Spleen (tissue), 11 donors: ENCODE results near the gene IGF1. TPM values are rescaled to one million over a fixed set of nuclear protein-coding genes. Genes with fewer than 3 reads are reported as not detected.

Source experiments
- DNase-seq: peaks from one replicate; pipeline ENCODE4 v3.0.0-alpha.2; 2020
- H3K27ac ChIP-seq, 8 donors: fragments of 200-600 bp; sonication (generic) in 7 of 8; 1 replicate in 4 of 8; 2 replicates in 4 of 8; pipeline versions ENCODE4 v1.5.0 to v1.8.0; 2016 to 2021; ENCODE audit warnings: inconsistent platforms in 4 of 8, mild to moderate bottlenecking in 4 of 8, moderate library complexity in 1 of 8
- H3K27me3 ChIP-seq, 7 donors: fragments of 200-600 bp; sonication (generic) in 6 of 7; replicated peaks in 1 of 7; 1 replicate in 4 of 7; 2 replicates in 3 of 7; pipeline versions ENCODE4 v1.5.0 to v1.8.0; 2016 to 2021; ENCODE audit warnings: inconsistent platforms in 3 of 7, mild to moderate bottlenecking in 1 of 7
- H3K36me3 ChIP-seq, 6 donors: fragments of 200-600 bp; sonication (generic) in 5 of 6; 1 replicate in 4 of 6; 2 replicates in 2 of 6; pipeline versions ENCODE4 v1.5.0 to v1.8.0; 2016 to 2021; ENCODE audit warnings: inconsistent platforms in 2 of 6
- H3K4me1 ChIP-seq, 6 donors: fragments of 200-600 bp; sonication (generic) in 5 of 6; 1 replicate in 3 of 6; 2 replicates in 3 of 6; pipeline versions ENCODE4 v1.5.0 to v1.8.0; 2016 to 2021; ENCODE audit warnings: inconsistent platforms in 3 of 6
- H3K4me3 ChIP-seq, 8 donors: fragments of 200-600 bp; sonication (generic) in 7 of 8; 1 replicate in 4 of 8; 2 replicates in 4 of 8; pipeline versions ENCODE4 v1.5.0 to v1.8.0; 2016 to 2021; ENCODE audit warnings: inconsistent platforms in 4 of 8, mild to moderate bottlenecking in 4 of 8, moderate library complexity in 2 of 8
- H3K9me3 ChIP-seq, 8 donors: fragments of 200-600 bp; sonication (generic) in 7 of 8; 1 replicate in 4 of 8; 2 replicates in 4 of 8; pipeline versions ENCODE4 v1.5.0 to v1.8.0; 2016 to 2021; ENCODE audit warnings: inconsistent platforms in 4 of 8
- POLR2A ChIP-seq, 3 donors: fragments of 450-650 bp; IDR thresholded peaks; one replicate each; pipeline ENCODE4 v1.5.1; 2017; ENCODE audit warnings: antibody characterized with exemption in 3 of 3, mild to moderate bottlenecking in 1 of 3
- POLR2AphosphoS5 ChIP-seq, 3 donors: sonication (generic); formaldehyde crosslinking; IDR thresholded peaks; one replicate each; pipeline ENCODE4 v1.5.1; 2017; ENCODE audit warnings: antibody characterized with exemption in 3 of 3
- WGBS, 5 donors: extraction: QIAGEN DNeasy Blood & Tissue Kit in 3 of 5; methylation state at CpG; one replicate each; pipeline versions ENCODE4 v1.1.5 to v1.1.7; 2013 to 2018; 5-methylcytosine and 5-hydroxymethylcytosine counted together
- intact Hi-C: fragments of 100-400 bp; cut with DNase I; formaldehyde crosslinking; loops from one replicate; pipeline ENCODE4 v1.15.0; 2023; ENCODE audit warnings: low total_unique reads
- polyA plus RNA-seq, 3 donors: library from polyadenylated mRNA; stranded (reverse); fragments of 200-250 nt; gene quantifications; one replicate each; pipeline ENCODE4 v1.2.1, GENCODE V29; 2013
- total RNA-seq, 7 donors: library from RNA; depleted of rRNA in 3 of 7; stranded (reverse); fragments of >200 nt in 3 of 7; fragmentation: NEBNext Ultra II Directional in 4 of 7; extraction: Animal tissue kit (Norgen Biotek cat#: 25700) in 4 of 7; gene quantifications; one replicate each; pipeline versions ENCODE4 v1.1.0 to v1.2.1, GENCODE V29; 2016 to 2021
- TF ChIP-seq, protein P1 (sequence below), 11 experiments: fragments of 200-600 bp in 7 of 11; fragments of 450-650 bp in 4 of 11; sonication (generic) in 4 of 11; IDR thresholded peaks in 8 of 11; conservative IDR thresholded peaks in 3 of 11; 1 replicate in 7 of 11; 2 replicates in 4 of 11; pipeline versions ENCODE4 v1.4.0 to v1.8.0; 2016 to 2021; ENCODE audit warnings: antibody characterized with exemption in 11 of 11, inconsistent platforms in 4 of 11, mild to moderate bottlenecking in 1 of 11
- donor health status: healthy with polysubstance abuse.
- donor health status: DM: no; HTN: no; CAD: no; lungs with moderate emphysema.
- donor health status: DM: no; HTN: no; CAD: no.
- donor health status: Bipolar disorder and iron deficiency.
- donor health status: healthy.
- donor health status: DM: no; HTN: no; CAD: no.
- donor health status: DM: yes; HTN: yes; CAD: no.

IGF1 gene
- total and polyA plus RNA-seq, 10 donors, result 1.5 to 19.7 (median 11.3) TPM

DNA sequence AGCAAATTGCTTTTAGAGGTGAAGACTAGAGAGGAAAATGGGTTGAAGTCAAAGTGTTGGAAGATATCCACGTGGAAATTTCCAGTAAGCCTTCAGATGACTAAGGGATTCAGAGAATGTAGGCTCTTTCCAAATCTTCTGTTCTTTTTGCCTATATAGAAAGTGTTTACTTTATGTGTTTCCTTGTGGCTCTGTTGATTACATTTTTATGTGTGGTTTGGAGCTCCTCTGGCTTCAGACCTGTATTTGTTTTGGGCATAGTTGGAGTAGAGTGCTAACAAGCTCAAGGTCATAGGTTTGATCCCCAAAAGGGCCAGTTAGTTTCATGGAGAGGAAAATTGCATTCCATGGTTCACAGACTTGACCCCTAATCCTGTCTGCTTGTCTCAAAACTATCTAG, 91.9 kb downstream of the IGF1 start:
- WGBS, 5 donors, result 33 to 67% (median 53%) methylated on average over 1 of the region's 1 CpG
- no peak overlapping the region for H3K4me3 ChIP-seq
- TF ChIP-seq, protein P1, sequence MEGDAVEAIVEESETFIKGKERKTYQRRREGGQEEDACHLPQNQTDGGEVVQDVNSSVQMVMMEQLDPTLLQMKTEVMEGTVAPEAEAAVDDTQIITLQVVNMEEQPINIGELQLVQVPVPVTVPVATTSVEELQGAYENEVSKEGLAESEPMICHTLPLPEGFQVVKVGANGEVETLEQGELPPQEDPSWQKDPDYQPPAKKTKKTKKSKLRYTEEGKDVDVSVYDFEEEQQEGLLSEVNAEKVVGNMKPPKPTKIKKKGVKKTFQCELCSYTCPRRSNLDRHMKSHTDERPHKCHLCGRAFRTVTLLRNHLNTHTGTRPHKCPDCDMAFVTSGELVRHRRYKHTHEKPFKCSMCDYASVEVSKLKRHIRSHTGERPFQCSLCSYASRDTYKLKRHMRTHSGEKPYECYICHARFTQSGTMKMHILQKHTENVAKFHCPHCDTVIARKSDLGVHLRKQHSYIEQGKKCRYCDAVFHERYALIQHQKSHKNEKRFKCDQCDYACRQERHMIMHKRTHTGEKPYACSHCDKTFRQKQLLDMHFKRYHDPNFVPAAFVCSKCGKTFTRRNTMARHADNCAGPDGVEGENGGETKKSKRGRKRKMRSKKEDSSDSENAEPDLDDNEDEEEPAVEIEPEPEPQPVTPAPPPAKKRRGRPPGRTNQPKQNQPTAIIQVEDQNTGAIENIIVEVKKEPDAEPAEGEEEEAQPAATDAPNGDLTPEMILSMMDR (IDR thresholded peaks at IDR 0.05 in 8 of 11, conservative IDR thresholded peaks at IDR 0.05 in 3 of 11), result no peak
- no peak for TF ChIP-seq POLR2A (IDR thresholded peaks at IDR 0.05)
- TF ChIP-seq POLR2AphosphoS5 (IDR thresholded peaks at IDR 0.05), result no peak

DNA sequence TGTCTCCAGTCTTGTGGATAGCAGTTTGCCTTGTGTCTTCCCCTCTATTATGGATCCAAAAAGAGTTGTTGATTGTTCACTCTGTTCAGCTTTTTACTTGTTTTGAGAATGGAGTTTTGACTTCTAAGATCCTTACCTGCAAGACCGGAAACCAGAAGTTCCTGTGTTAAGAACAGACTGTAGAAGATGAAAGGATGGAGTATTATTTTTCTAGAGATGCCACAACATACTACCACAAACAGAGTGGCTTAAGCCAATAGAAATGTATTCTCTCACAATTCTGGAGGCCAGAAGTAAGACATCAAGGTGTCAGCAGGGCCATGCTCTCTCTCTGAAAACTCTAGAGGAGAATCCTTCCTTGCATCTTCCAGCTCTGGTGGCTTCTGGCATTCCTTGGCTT, 95.0 kb downstream of the IGF1 start:
- no peak for DNase-seq
- Histone ChIP-seq H3K4me1 (no peaks in the 10 kb centered on the region), H3K9me3 (peaks cover 0 to 26% (median 15%) of the 10 kb centered on the region in 8 donors), H3K27ac (no peak overlapping the region), H3K36me3 (no peaks in the 10 kb centered on the region), H3K27me3 (no peaks in the 10 kb centered on the region), H3K4me3 (no peak overlapping the region)
- intact Hi-C loops, result no loop called here
- WGBS, 5 donors, result 73 to 100% (median 88%) methylated on average over 1 of the region's 1 CpG
- TF ChIP-seq POLR2A (IDR thresholded peaks at IDR 0.05), result no peak
- no peak for TF ChIP-seq POLR2AphosphoS5 (IDR thresholded peaks at IDR 0.05)
- TF ChIP-seq, protein P1 (IDR thresholded peaks at IDR 0.05 in 8 of 11, conservative IDR thresholded peaks at IDR 0.05 in 3 of 11), result no peak

More for the DNA sequence above, 91.9 kb downstream of the IGF1 start:
- Histone ChIP-seq H3K27ac (no peak overlapping the region), H3K9me3 (peaks cover 0 to 20% (median 12%) of the 10 kb centered on the region in 8 donors), H3K27me3 (no peaks in the 10 kb centered on the region), H3K36me3 (no peaks in the 10 kb centered on the region), H3K4me1 (no peaks in the 10 kb centered on the region)
- intact Hi-C loops, result no loop called here
- no peak for DNase-seq

DNA sequence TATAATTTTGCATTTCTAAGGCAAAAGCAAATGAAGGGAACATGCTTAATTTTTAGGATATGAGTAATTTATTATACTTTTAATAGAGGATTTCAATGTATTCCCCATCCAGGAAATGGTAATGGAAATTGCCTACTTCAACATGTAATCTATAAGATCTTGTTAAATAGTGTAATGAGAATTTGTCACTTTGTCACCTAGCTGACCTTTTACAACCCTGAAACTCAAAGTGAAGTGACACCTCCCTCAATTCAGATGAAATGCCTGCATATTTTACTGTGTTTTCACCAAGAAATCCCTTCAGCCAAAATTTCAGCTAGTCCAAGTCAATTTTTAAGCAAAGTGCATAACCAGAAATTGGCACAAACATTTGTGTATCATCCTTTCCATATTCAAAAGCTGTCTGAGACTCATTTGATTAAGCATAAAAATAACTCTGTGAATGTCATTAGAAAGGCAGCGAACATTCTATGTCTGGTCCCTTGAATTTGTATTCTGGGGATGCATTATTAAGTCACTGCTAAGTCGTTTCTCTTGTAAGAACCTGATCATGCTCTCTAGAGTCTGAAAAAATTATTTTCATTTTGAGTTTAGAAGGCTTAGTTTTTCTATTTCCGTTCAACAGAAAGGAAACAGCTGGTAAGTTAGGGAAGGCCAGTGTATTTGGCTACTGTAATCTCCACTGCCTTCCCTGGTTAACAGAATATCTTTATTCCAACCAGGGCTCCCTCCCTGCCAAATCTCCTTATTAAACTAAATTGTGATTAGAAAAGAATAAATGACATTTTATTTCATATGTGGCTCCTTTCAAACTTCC, 100.8 kb downstream of the IGF1 start:
- Histone ChIP-seq H3K4me1 (peaks cover 0 to 3% (median 0%) of the 10 kb centered on the region in 6 donors), H3K9me3 (peaks cover 0 to 18% (median 12%) of the 10 kb centered on the region in 8 donors), H3K4me3 (no peak overlapping the region), H3K27ac (peak overlapping the region in 1 of 8 donors; percentile 0), H3K27me3 (no peaks in the 10 kb centered on the region), H3K36me3 (no peaks in the 10 kb centered on the region)
- no peak for DNase-seq
- 32 to 56% (median 46%) methylated on average over 3 of the region's 3 CpGs for WGBS, 5 donors
- no peak for TF ChIP-seq POLR2A (IDR thresholded peaks at IDR 0.05)
- TF ChIP-seq POLR2AphosphoS5 (IDR thresholded peaks at IDR 0.05), result no peak
- TF ChIP-seq, protein P1 (IDR thresholded peaks at IDR 0.05 in 8 of 11, conservative IDR thresholded peaks at IDR 0.05 in 3 of 11), result no peak
- intact Hi-C loops, result no loop called here

DNA sequence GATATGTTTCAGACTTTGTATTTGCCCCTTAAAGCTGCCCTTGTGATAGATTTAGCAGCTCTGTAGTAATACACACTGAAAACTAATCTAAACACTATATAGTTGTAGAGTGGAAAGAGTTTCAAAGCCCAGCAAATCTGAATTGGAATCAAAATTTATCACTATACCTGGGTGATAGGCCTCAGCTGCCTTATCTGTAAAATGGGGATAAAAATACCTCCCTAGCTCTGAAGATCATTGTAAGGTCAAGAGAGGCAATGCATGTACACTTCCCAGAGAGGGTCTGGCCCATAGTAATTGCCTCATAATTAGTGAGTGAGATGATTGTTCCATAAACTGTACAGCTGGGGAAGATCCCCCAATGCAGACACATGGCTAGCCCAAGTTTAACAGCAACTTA, 103.6 kb downstream of the IGF1 start:
- no peak for DNase-seq
- TF ChIP-seq, protein P1 (IDR thresholded peaks at IDR 0.05 in 8 of 11, conservative IDR thresholded peaks at IDR 0.05 in 3 of 11), result no peak
- no peak for TF ChIP-seq POLR2A (IDR thresholded peaks at IDR 0.05)
- TF ChIP-seq POLR2AphosphoS5 (IDR thresholded peaks at IDR 0.05), result no peak
- Histone ChIP-seq H3K4me1 (peaks cover 0 to 3% (median 0%) of the 10 kb centered on the region in 6 donors), H3K4me3 (no peak overlapping the region), H3K27me3 (no peaks in the 10 kb centered on the region), H3K9me3 (no peaks in the 10 kb centered on the region), H3K27ac (no peak overlapping the region), H3K36me3 (no peaks in the 10 kb centered on the region)
- intact Hi-C loops, result no loop called here
